HG02642 (cell line): ENCODE data around the gene OGFOD3.
"Not testable (repeated sequence)": the region's sequence is repeated elsewhere in the genome, so short reads cannot be mapped to it uniquely, and the experiment has no call there.

Experiments
- ATAC-seq: cut with Tn5 transposase; IDR thresholded peaks from one replicate; pipeline ENCODE4 v1.9.1; 2021; ENCODE audit warnings: mild to moderate bottlenecking; ENCODE audit not compliant: unreplicated experiment, poor library complexity

OGFOD3 gene

GRCh38 chr17:82392209-82392920 lies 26.0 kb downstream of the OGFOD3 start:
- no peak for ATAC-seq

- no peak for ATAC-seq
Measured at GRCh38 chr17:82391496-82392066, 26.8 kb downstream of the OGFOD3 start.

- ATAC-seq = no peak
Measured at GRCh38 chr17:82390860-82391435, 27.4 kb downstream of the OGFOD3 start.

GRCh38 chr17:82390015-82390859 lies 28.1 kb downstream of the OGFOD3 start:
- ATAC-seq = no peak

- no peak for ATAC-seq
Measured at GRCh38 chr17:82389379-82389778, 29.0 kb downstream of the OGFOD3 start.

- no peak for ATAC-seq
Measured at GRCh38 chr17:82388922-82389283, 29.5 kb downstream of the OGFOD3 start.

GRCh38 chr17:82388223-82388921 lies 30.0 kb downstream of the OGFOD3 start:
- ATAC-seq = no peak

GRCh38 chr17:82387705-82388106 lies 30.7 kb downstream of the OGFOD3 start:
- no peak for ATAC-seq

- no peak for ATAC-seq
Measured at GRCh38 chr17:82386881-82387704, 31.3 kb downstream of the OGFOD3 start.

- ATAC-seq = no peak
Measured at GRCh38 chr17:82386255-82386831, 32.0 kb downstream of the OGFOD3 start.

- ATAC-seq = no peak
Measured at GRCh38 chr17:82385559-82386254, 32.7 kb downstream of the OGFOD3 start.

- ATAC-seq = no peak
Measured at GRCh38 chr17:82384730-82385481, 33.5 kb downstream of the OGFOD3 start.

GRCh38 chr17:82384051-82384729 lies 34.2 kb downstream of the OGFOD3 start:
- no peak for ATAC-seq

- no peak for ATAC-seq
Measured at GRCh38 chr17:82383411-82383810, 35.0 kb downstream of the OGFOD3 start.

GRCh38 chr17:82382933-82383255 lies 35.5 kb downstream of the OGFOD3 start:
- ATAC-seq = no peak

- ATAC-seq = not testable (repeated sequence)
Measured at GRCh38 chr17:82382220-82382932, 36.0 kb downstream of the OGFOD3 start.

- ATAC-seq = not testable (repeated sequence)
Measured at GRCh38 chr17:82381703-82382009, 36.7 kb downstream of the OGFOD3 start.
